ENCODE measurements around the gene CAV3.

The CAV3 gene

DNA sequence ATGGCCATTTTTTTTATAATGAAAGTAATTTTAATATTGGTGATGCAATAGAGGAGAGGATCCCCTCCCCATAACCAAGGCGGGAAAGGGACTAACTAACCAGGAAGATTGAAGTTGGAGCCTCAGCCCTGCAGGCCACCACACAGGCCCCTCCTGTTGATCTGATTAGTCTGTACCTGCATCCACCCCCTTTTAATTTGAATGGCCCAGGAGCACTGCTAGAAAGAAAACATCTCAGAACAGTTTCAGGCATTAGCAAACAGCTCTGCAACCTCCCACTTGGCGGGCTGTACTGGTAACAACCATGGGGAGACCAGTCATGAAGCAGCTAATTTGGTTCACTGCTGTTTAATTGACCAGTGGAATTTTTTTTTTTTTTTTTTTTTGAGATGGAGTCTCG, 10.3 kb downstream of the CAV3 start (continued):
- TF ChIP-seq, protein P1, sequence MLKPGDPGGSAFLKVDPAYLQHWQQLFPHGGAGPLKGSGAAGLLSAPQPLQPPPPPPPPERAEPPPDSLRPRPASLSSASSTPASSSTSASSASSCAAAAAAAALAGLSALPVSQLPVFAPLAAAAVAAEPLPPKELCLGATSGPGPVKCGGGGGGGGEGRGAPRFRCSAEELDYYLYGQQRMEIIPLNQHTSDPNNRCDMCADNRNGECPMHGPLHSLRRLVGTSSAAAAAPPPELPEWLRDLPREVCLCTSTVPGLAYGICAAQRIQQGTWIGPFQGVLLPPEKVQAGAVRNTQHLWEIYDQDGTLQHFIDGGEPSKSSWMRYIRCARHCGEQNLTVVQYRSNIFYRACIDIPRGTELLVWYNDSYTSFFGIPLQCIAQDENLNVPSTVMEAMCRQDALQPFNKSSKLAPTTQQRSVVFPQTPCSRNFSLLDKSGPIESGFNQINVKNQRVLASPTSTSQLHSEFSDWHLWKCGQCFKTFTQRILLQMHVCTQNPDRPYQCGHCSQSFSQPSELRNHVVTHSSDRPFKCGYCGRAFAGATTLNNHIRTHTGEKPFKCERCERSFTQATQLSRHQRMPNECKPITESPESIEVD (tag by site-specific recombination; IDR thresholded peaks at IDR 0.05) = no peak

DNA sequence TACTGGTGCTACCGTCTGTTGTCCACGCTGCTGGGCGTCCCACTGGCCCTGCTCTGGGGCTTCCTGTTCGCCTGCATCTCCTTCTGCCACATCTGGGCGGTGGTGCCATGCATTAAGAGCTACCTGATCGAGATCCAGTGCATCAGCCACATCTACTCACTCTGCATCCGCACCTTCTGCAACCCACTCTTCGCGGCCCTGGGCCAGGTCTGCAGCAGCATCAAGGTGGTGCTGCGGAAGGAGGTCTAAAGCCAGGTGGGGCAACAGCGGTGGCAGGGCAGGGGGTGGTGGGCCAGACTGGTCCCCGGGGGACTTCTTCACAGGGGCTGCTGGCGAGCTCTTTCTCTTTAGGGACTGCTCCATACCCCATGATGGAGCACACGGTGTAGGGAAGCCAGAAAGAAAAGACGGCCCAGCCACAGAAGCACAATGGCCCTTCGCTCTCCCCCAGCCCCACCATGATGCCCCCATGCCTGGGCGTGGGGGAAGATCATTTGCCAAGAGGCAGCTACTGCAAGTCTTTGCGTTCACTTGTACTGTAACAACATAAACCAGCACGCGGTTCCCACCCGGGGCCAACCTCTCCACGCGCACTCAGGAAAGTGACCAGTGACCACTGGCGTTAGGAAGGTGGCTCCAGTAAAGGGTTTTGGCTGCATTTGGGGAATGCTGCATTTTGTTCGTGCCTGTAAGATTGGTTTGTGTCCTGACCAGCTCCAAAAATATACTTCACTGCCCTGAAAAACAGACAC, 12.2 kb downstream of the CAV3 start:
- Histone ChIP-seq H3K9me3 (ENCODE audit: control insufficient read depth, insufficient read depth, low read depth, low read length) (no peaks in the 10 kb centered on the region), H3K27ac (ENCODE audit: extremely low read depth, low read depth, low read length) (no peak overlapping the region), H3K4me1 (ENCODE audit: control insufficient read depth, insufficient read depth, low read length) (peaks cover 11% of the 10 kb centered on the region; the same call in 1 of the 2 replicates), H3K4me3 (ENCODE audit: low read depth, low read length) (no peak overlapping the region), H3K36me3 (ENCODE audit: control insufficient read depth in 2 of 2, insufficient read depth in 1 of 2, low read length in 2 of 2) (no peaks in the 10 kb centered on the region)
- TF ChIP-seq BCL11B (tag by site-specific recombination; IDR thresholded peaks at IDR 0.05; ENCODE audit: low read depth) (no peak), ZIC2 (tag by site-specific recombination; IDR thresholded peaks at IDR 0.05) (no peak), ZNF521 (tag by site-specific recombination; IDR thresholded peaks at IDR 0.05) (no peak)
- POLR2A ChIA-PET = no interaction called here
- CTCF ChIA-PET = interaction anchor here (0.6 kb wide), 1 partner anchor 19 kb away, joined by 3 read pairs; no protein-coding TSS in a partner anchor

DNA sequence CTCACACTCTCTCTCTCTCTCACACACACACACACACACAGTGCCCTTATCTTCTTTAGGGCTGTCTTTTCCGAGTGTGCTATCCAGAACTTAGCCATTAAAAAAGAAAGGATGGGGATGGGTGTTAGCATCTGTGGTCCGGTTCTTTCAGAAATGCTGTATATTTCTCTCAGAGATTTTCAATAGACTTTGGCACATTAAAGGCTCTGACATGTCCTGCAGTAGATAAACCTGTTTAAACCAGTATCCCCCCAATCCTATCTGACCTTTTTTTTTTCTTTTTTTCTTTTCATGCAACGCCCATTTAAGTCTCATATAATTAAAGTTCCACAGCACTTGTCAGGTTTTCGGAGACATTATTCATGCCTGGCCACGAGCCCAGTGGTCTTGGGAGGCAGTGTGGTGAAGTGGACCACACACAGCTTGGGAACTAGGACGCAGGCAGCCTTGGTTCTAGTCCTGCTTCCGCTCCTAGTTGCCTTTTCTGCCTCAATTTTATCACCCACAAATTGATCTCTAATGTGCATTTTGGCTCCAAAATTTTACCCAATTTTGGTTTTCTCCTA, 13.3 kb downstream of the CAV3 start:
- POLR2A ChIA-PET = no interaction called here
- TF ChIP-seq ZNF510 (tag by site-specific recombination; IDR thresholded peaks at IDR 0.05; ENCODE audit: insufficient replicate concordance) (no peak), ZNF239 (tag by site-specific recombination; IDR thresholded peaks at IDR 0.05) (peak; percentile 88; the same call in 1 of the 2 replicates)
- CTCF ChIA-PET = interaction anchor here (0.6 kb wide), 2 partner anchors 18 to 125 kb away, joined by 3 read pairs; no protein-coding TSS in a partner anchor
- H3K27ac ChIP-seq (ENCODE audit: extremely low read depth, low read depth, low read length) = no peak overlapping the region
- no peak overlapping the region for H3K4me3 ChIP-seq (ENCODE audit: low read depth, low read length)
- no peaks in the 10 kb centered on the region for H3K36me3 ChIP-seq (ENCODE audit: control insufficient read depth in 2 of 2, insufficient read depth in 1 of 2, low read length in 2 of 2)
- 0 out of 2 replicates have a peak, but pooled peaks cover under 1% of the 10 kb centered on the region for H3K4me1 ChIP-seq (ENCODE audit: control insufficient read depth, insufficient read depth, low read length)
- no peaks in the 10 kb centered on the region for H3K9me3 ChIP-seq (ENCODE audit: control insufficient read depth, insufficient read depth, low read depth, low read length)

DNA sequence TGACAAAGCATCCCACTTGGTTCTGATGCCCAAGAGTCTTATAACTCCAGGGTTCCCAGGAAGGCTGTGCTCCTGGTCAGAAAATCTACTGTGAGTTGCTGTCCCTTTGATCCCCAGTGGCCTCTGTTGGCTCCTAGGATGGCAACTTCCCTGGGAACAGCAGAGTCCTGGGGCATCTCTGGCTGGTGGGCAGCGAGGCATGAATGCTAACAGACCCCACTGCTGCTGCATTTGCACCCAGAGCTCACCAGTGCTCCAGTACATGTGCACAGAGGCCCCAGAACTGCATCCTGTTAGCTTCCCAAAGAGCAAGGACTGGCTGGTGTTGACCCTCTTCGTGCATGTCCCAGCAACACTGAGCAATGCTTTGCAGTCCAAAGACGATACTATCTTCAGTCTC, 15.7 kb downstream of the CAV3 start:
- H3K4me3 ChIP-seq (ENCODE audit: low read depth, low read length) = no peak overlapping the region
- ChIA-PET POLR2A (no interaction called here), CTCF (interaction anchor here (3.8 kb wide), 1 partner anchor 20 kb away, joined by 14 read pairs; the partner anchor contains the start of gene OXTR)
- H3K9me3 ChIP-seq (ENCODE audit: control insufficient read depth, insufficient read depth, low read depth, low read length) = no peaks in the 10 kb centered on the region
- H3K36me3 ChIP-seq (ENCODE audit: control insufficient read depth in 2 of 2, insufficient read depth in 1 of 2, low read length in 2 of 2) = peaks cover 0 to 10% of the 10 kb centered on the region in 2 experiments; a peak in 1 of 3 replicates
- TF ChIP-seq, protein P2, sequence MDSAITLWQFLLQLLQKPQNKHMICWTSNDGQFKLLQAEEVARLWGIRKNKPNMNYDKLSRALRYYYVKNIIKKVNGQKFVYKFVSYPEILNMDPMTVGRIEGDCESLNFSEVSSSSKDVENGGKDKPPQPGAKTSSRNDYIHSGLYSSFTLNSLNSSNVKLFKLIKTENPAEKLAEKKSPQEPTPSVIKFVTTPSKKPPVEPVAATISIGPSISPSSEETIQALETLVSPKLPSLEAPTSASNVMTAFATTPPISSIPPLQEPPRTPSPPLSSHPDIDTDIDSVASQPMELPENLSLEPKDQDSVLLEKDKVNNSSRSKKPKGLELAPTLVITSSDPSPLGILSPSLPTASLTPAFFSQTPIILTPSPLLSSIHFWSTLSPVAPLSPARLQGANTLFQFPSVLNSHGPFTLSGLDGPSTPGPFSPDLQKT (IDR thresholded peaks at IDR 0.05; ENCODE audit: borderline replicate concordance, low read depth, low read length) = no peak
- TF ChIP-seq, protein P3, sequence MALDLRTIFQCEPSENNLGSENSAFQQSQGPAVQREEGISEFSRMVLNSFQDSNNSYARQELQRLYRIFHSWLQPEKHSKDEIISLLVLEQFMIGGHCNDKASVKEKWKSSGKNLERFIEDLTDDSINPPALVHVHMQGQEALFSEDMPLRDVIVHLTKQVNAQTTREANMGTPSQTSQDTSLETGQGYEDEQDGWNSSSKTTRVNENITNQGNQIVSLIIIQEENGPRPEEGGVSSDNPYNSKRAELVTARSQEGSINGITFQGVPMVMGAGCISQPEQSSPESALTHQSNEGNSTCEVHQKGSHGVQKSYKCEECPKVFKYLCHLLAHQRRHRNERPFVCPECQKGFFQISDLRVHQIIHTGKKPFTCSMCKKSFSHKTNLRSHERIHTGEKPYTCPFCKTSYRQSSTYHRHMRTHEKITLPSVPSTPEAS (tag by site-specific recombination; IDR thresholded peaks at IDR 0.05) = no peak
- H3K4me1 ChIP-seq (ENCODE audit: control insufficient read depth, insufficient read depth, low read length) = no peaks in the 10 kb centered on the region
- no peak overlapping the region for H3K27ac ChIP-seq (ENCODE audit: extremely low read depth, low read depth, low read length)

DNA sequence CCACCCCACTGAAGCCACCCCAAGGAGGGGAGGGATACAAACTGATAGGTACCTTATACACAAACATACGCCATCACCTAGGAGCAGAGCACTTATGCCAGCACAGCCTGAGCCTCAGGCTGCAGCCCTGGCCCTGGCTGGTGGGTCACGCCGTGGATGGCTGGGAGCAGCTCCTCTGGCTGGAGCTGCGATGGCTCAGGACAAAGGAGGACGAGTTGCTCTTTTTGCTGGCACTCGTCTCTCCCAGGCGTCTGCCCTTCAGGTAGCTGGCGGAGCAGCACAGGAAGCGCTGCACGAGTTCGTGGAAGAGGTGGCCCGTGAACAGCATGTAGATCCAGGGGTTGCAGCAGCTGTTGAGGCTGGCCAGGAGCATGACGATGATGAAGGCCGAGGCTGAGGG, 19.2 kb downstream of the CAV3 start:
- Histone ChIP-seq H3K36me3 (ENCODE audit: control insufficient read depth in 2 of 2, insufficient read depth in 1 of 2, low read length in 2 of 2) (peaks cover 0 to 10% of the 10 kb centered on the region in 2 experiments; a peak in 1 of 3 replicates), H3K9me3 (ENCODE audit: control insufficient read depth, insufficient read depth, low read depth, low read length) (no peaks in the 10 kb centered on the region), H3K4me3 (ENCODE audit: low read depth, low read length) (no peak overlapping the region), H3K4me1 (ENCODE audit: control insufficient read depth, insufficient read depth, low read length) (no peaks in the 10 kb centered on the region), H3K27ac (ENCODE audit: extremely low read depth, low read depth, low read length) (no peak overlapping the region)
- ChIA-PET POLR2A (no interaction called here), CTCF (interaction anchor here (1.0 to 1.4 kb wide), 2 partner anchors 17 to 89 kb away, joined by 3 read pairs; partner anchors contain the start of gene OXTR)
- TF ChIP-seq ZNF112 (tag by site-specific recombination; IDR thresholded peaks at IDR 0.05) (no peak), ZNF19 (tag by site-specific recombination; IDR thresholded peaks at IDR 0.05; ENCODE audit: low read depth) (no peak), ZNF629 (tag by site-specific recombination; IDR thresholded peaks at IDR 0.05) (no peak), ZNF202 (tag by site-specific recombination; IDR thresholded peaks at IDR 0.05; ENCODE audit: borderline replicate concordance) (no peak)
- TF ChIP-seq, protein P4, sequence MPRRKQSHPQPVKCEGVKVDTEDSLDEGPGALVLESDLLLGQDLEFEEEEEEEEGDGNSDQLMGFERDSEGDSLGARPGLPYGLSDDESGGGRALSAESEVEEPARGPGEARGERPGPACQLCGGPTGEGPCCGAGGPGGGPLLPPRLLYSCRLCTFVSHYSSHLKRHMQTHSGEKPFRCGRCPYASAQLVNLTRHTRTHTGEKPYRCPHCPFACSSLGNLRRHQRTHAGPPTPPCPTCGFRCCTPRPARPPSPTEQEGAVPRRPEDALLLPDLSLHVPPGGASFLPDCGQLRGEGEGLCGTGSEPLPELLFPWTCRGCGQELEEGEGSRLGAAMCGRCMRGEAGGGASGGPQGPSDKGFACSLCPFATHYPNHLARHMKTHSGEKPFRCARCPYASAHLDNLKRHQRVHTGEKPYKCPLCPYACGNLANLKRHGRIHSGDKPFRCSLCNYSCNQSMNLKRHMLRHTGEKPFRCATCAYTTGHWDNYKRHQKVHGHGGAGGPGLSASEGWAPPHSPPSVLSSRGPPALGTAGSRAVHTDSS (tag by site-specific recombination; IDR thresholded peaks at IDR 0.05) = no peak
- TF ChIP-seq, protein P5, sequence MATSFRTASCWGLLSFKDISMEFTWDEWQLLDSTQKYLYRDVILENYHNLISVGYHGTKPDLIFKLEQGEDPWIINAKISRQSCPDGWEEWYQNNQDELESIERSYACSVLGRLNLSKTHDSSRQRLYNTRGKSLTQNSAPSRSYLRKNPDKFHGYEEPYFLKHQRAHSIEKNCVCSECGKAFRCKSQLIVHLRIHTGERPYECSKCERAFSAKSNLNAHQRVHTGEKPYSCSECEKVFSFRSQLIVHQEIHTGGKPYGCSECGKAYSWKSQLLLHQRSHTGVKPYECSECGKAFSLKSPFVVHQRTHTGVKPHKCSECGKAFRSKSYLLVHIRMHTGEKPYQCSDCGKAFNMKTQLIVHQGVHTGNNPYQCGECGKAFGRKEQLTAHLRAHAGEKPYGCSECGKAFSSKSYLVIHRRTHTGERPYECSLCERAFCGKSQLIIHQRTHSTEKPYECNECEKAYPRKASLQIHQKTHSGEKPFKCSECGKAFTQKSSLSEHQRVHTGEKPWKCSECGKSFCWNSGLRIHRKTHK (tag by site-specific recombination; IDR thresholded peaks at IDR 0.05) = no peak
- TF ChIP-seq, protein P6, sequence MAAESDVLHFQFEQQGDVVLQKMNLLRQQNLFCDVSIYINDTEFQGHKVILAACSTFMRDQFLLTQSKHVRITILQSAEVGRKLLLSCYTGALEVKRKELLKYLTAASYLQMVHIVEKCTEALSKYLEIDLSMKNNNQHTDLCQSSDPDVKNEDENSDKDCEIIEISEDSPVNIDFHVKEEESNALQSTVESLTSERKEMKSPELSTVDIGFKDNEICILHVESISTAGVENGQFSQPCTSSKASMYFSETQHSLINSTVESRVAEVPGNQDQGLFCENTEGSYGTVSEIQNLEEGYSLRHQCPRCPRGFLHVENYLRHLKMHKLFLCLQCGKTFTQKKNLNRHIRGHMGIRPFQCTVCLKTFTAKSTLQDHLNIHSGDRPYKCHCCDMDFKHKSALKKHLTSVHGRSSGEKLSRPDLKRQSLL (tag by site-specific recombination; IDR thresholded peaks at IDR 0.05) = no peak
